Ovary (tissue), 3 donors: Measurements from ENCODE around the gene MTA1.

Source experiments
- CTCF ChIP-seq, 3 donors: fragments of 450-650 bp in 2 of 3; fragments of 200-600 bp in 1 of 3; IDR thresholded peaks; one replicate each; pipeline versions ENCODE4 v1.5.1 to v1.8.0; 2016 to 2022; ENCODE audit warnings: antibody characterized with exemption in 3 of 3, mild to moderate bottlenecking in 1 of 3
- EP300 ChIP-seq: sonication (generic); formaldehyde crosslinking; IDR thresholded peaks from one replicate; pipeline ENCODE4 v1.6.1; 2017; ENCODE audit warnings: antibody characterized with exemption
- POLR2A ChIP-seq: fragments of 450-650 bp; IDR thresholded peaks from one replicate; pipeline ENCODE4 v1.6.1; 2017; ENCODE audit warnings: antibody characterized with exemption, mild to moderate bottlenecking, moderate library complexity
- donor health status: DM: no; HTN: no; CAD: no.

GRCh38 chr14:105493921-105494605, 74.4 kb downstream of the MTA1 start:
- TF ChIP-seq CTCF (IDR thresholded peaks at IDR 0.05) (no peak), EP300 (no peak), POLR2A (no peak)
